Measurements from ENCODE around the gene FBXO28.
A peak's percentile ranks its signal among the peaks of the same experiment; 100 is the strongest.
"Not testable (repeated sequence)": the region's sequence is repeated elsewhere in the genome, so short reads cannot be mapped to it uniquely, and the experiment has no call there.

FBXO28 gene

GRCh38 chr1:224196813-224197600, 83.1 kb downstream of the FBXO28 start:
- Histone ChIP-seq H3K9me3 (ENCODE audit: control insufficient read depth in 2 of 2, low read length in 2 of 2) (no peaks in the 10 kb centered on the region), H3K4me3 (ENCODE audit: low read length in 2 of 2) (no peak overlapping the region), H3K4me1 (ENCODE audit: control insufficient read depth in 2 of 2, insufficient read depth in 2 of 2, low read length in 2 of 2) (no peaks in the 10 kb centered on the region), H3K36me3 (ENCODE audit: control insufficient read depth in 2 of 2, insufficient read depth in 2 of 2, low read length in 2 of 2) (peaks cover 10% of the 10 kb centered on the region in 2 donors), H3K27me3 (ENCODE audit: control insufficient read depth in 2 of 2, insufficient read depth in 2 of 2, low read length in 2 of 2) (no peaks in the 10 kb centered on the region), H3K27ac (ENCODE audit: low read depth in 2 of 2, low read length in 2 of 2) (no peak overlapping the region), H3K9ac (ENCODE audit: low read depth in 1 of 2, low read length in 2 of 2) (no peak overlapping the region)

- Histone ChIP-seq H3K36me3 (ENCODE audit: control insufficient read depth in 2 of 2, insufficient read depth in 2 of 2, low read length in 2 of 2) (peaks cover 3% of the 10 kb centered on the region in 2 donors), H3K4me3 (ENCODE audit: low read length in 2 of 2) (no peak overlapping the region), H3K9ac (ENCODE audit: low read depth in 1 of 2, low read length in 2 of 2) (no peak overlapping the region), H3K27ac (ENCODE audit: low read depth in 2 of 2, low read length in 2 of 2) (no peak overlapping the region), H3K4me1 (ENCODE audit: control insufficient read depth in 2 of 2, insufficient read depth in 2 of 2, low read length in 2 of 2) (no peaks in the 10 kb centered on the region), H3K9me3 (ENCODE audit: control insufficient read depth in 2 of 2, low read length in 2 of 2) (no peaks in the 10 kb centered on the region), H3K27me3 (ENCODE audit: control insufficient read depth in 2 of 2, insufficient read depth in 2 of 2, low read length in 2 of 2) (no peaks in the 10 kb centered on the region)
Measured at GRCh38 chr1:224198572-224198971, 84.7 kb downstream of the FBXO28 start.

GRCh38 chr1:224199679-224200078, 85.8 kb downstream of the FBXO28 start:
- H3K9ac ChIP-seq (ENCODE audit: low read depth in 1 of 2, low read length in 2 of 2) = no peak overlapping the region
- H3K36me3 ChIP-seq (ENCODE audit: control insufficient read depth in 2 of 2, insufficient read depth in 2 of 2, low read length in 2 of 2) = no peaks in the 10 kb centered on the region
- no peaks in the 10 kb centered on the region for H3K9me3 ChIP-seq (ENCODE audit: control insufficient read depth in 2 of 2, low read length in 2 of 2)
- H3K4me3 ChIP-seq (ENCODE audit: low read length in 2 of 2) = no peak overlapping the region
- no peaks in the 10 kb centered on the region for H3K27me3 ChIP-seq (ENCODE audit: control insufficient read depth in 2 of 2, insufficient read depth in 2 of 2, low read length in 2 of 2)
- no peak overlapping the region for H3K27ac ChIP-seq (ENCODE audit: low read depth in 2 of 2, low read length in 2 of 2)
- peaks cover under 1 to 2% of the 10 kb centered on the region in 2 donors for H3K4me1 ChIP-seq (ENCODE audit: control insufficient read depth in 2 of 2, insufficient read depth in 2 of 2, low read length in 2 of 2)

GRCh38 chr1:224201383-224201782, 87.5 kb downstream of the FBXO28 start:
- Histone ChIP-seq H3K9me3 (ENCODE audit: control insufficient read depth in 2 of 2, low read length in 2 of 2) (no peaks in the 10 kb centered on the region), H3K9ac (ENCODE audit: low read depth in 1 of 2, low read length in 2 of 2) (no peak overlapping the region), H3K36me3 (ENCODE audit: control insufficient read depth in 2 of 2, insufficient read depth in 2 of 2, low read length in 2 of 2) (no peaks in the 10 kb centered on the region), H3K27ac (ENCODE audit: low read depth in 2 of 2, low read length in 2 of 2) (no peak overlapping the region), H3K4me1 (ENCODE audit: control insufficient read depth in 2 of 2, insufficient read depth in 2 of 2, low read length in 2 of 2) (peaks cover 6 to 10% of the 10 kb centered on the region in 2 donors), H3K4me3 (ENCODE audit: low read length in 2 of 2) (no peak overlapping the region), H3K27me3 (ENCODE audit: control insufficient read depth in 2 of 2, insufficient read depth in 2 of 2, low read length in 2 of 2) (no peaks in the 10 kb centered on the region)

GRCh38 chr1:224201853-224202252, 87.9 kb downstream of the FBXO28 start:
- Histone ChIP-seq H3K27me3 (ENCODE audit: control insufficient read depth in 2 of 2, insufficient read depth in 2 of 2, low read length in 2 of 2) (no peaks in the 10 kb centered on the region), H3K4me3 (ENCODE audit: low read length in 2 of 2) (no peak overlapping the region), H3K27ac (ENCODE audit: low read depth in 2 of 2, low read length in 2 of 2) (no peak overlapping the region)

GRCh38 chr1:224203243-224204016, 89.5 kb downstream of the FBXO28 start:
- Histone ChIP-seq H3K27ac (ENCODE audit: low read depth in 2 of 2, low read length in 2 of 2) (no peak overlapping the region), H3K36me3 (ENCODE audit: control insufficient read depth in 2 of 2, insufficient read depth in 2 of 2, low read length in 2 of 2) (no peaks in the 10 kb centered on the region), H3K9ac (ENCODE audit: low read depth in 1 of 2, low read length in 2 of 2) (peak overlapping the region in 1 of 2 donors; percentile 3)

More at GRCh38 chr1:224201853-224202252, 87.9 kb downstream of the FBXO28 start:
- H3K4me1 ChIP-seq (ENCODE audit: control insufficient read depth in 2 of 2, insufficient read depth in 2 of 2, low read length in 2 of 2) = peaks cover 6 to 10% of the 10 kb centered on the region in 2 donors
- H3K9ac ChIP-seq (ENCODE audit: low read depth in 1 of 2, low read length in 2 of 2) = no peak overlapping the region
- no peaks in the 10 kb centered on the region for H3K36me3 ChIP-seq (ENCODE audit: control insufficient read depth in 2 of 2, insufficient read depth in 2 of 2, low read length in 2 of 2)
- no peaks in the 10 kb centered on the region for H3K9me3 ChIP-seq (ENCODE audit: control insufficient read depth in 2 of 2, low read length in 2 of 2)

GRCh38 chr1:224205438-224205840, 91.5 kb downstream of the FBXO28 start:
- Histone ChIP-seq H3K9ac (ENCODE audit: low read depth in 1 of 2, low read length in 2 of 2) (no peak overlapping the region), H3K36me3 (ENCODE audit: control insufficient read depth in 2 of 2, insufficient read depth in 2 of 2, low read length in 2 of 2) (no peaks in the 10 kb centered on the region), H3K4me3 (ENCODE audit: low read length in 2 of 2) (peak overlapping the region in 1 of 2 donors; percentile 31), H3K27me3 (ENCODE audit: control insufficient read depth in 2 of 2, insufficient read depth in 2 of 2, low read length in 2 of 2) (no peaks in the 10 kb centered on the region), H3K9me3 (ENCODE audit: control insufficient read depth in 2 of 2, low read length in 2 of 2) (no peaks in the 10 kb centered on the region), H3K27ac (ENCODE audit: low read depth in 2 of 2, low read length in 2 of 2) (peak overlapping the region; percentile 32 to 43), H3K4me1 (ENCODE audit: control insufficient read depth in 2 of 2, insufficient read depth in 2 of 2, low read length in 2 of 2) (peaks cover 6 to 10% of the 10 kb centered on the region in 2 donors)

More at GRCh38 chr1:224203243-224204016, 89.5 kb downstream of the FBXO28 start:
- Histone ChIP-seq H3K9me3 (ENCODE audit: control insufficient read depth in 2 of 2, low read length in 2 of 2) (no peaks in the 10 kb centered on the region), H3K27me3 (ENCODE audit: control insufficient read depth in 2 of 2, insufficient read depth in 2 of 2, low read length in 2 of 2) (no peaks in the 10 kb centered on the region), H3K4me1 (ENCODE audit: control insufficient read depth in 2 of 2, insufficient read depth in 2 of 2, low read length in 2 of 2) (peaks cover 6 to 10% of the 10 kb centered on the region in 2 donors), H3K4me3 (ENCODE audit: low read length in 2 of 2) (no peak overlapping the region)

GRCh38 chr1:224205931-224206538, 92.1 kb downstream of the FBXO28 start:
- H3K9ac ChIP-seq (ENCODE audit: low read depth in 1 of 2, low read length in 2 of 2); H3K9me3 ChIP-seq (ENCODE audit: control insufficient read depth in 2 of 2, low read length in 2 of 2); H3K4me3 ChIP-seq (ENCODE audit: low read length in 2 of 2); H3K36me3 ChIP-seq (ENCODE audit: control insufficient read depth in 2 of 2, insufficient read depth in 2 of 2, low read length in 2 of 2); H3K27me3 ChIP-seq (ENCODE audit: control insufficient read depth in 2 of 2, insufficient read depth in 2 of 2, low read length in 2 of 2): not testable (repeated sequence)
- Histone ChIP-seq H3K4me1 (ENCODE audit: control insufficient read depth in 2 of 2, insufficient read depth in 2 of 2, low read length in 2 of 2) (peaks cover 8 to 14% of the 10 kb centered on the region in 2 donors), H3K27ac (ENCODE audit: low read depth in 2 of 2, low read length in 2 of 2) (peak overlapping the region; percentile 32 to 43)

- H3K9ac ChIP-seq (ENCODE audit: low read depth in 1 of 2, low read length in 2 of 2) = no peak overlapping the region
- no peak overlapping the region for H3K4me3 ChIP-seq (ENCODE audit: low read length in 2 of 2)
- no peaks in the 10 kb centered on the region for H3K27me3 ChIP-seq (ENCODE audit: control insufficient read depth in 2 of 2, insufficient read depth in 2 of 2, low read length in 2 of 2)
- H3K4me1 ChIP-seq (ENCODE audit: control insufficient read depth in 2 of 2, insufficient read depth in 2 of 2, low read length in 2 of 2) = peaks cover 11 to 20% of the 10 kb centered on the region in 2 donors
- no peaks in the 10 kb centered on the region for H3K9me3 ChIP-seq (ENCODE audit: control insufficient read depth in 2 of 2, low read length in 2 of 2)
- H3K27ac ChIP-seq (ENCODE audit: low read depth in 2 of 2, low read length in 2 of 2) = no peak overlapping the region
- no peaks in the 10 kb centered on the region for H3K36me3 ChIP-seq (ENCODE audit: control insufficient read depth in 2 of 2, insufficient read depth in 2 of 2, low read length in 2 of 2)
Measured at GRCh38 chr1:224211206-224211962, 97.5 kb downstream of the FBXO28 start.
